HG03280 (cell line): ENCODE data around the gene CTNND2.

Experiments
- ATAC-seq: cut with Tn5 transposase; IDR thresholded peaks from one replicate; pipeline ENCODE4 v1.9.1; 2021; ENCODE audit warnings: mild to moderate bottlenecking, moderate library complexity; ENCODE audit not compliant: unreplicated experiment

The CTNND2 gene

GRCh38 chr5:11904265-11904906 lies at the start of gene CTNND2:
Gene CTNND2 (minus strand): TSS chr5:11904446. CDS start chr5:11903853, 593 bp downstream.
- no peak for ATAC-seq

DNA sequence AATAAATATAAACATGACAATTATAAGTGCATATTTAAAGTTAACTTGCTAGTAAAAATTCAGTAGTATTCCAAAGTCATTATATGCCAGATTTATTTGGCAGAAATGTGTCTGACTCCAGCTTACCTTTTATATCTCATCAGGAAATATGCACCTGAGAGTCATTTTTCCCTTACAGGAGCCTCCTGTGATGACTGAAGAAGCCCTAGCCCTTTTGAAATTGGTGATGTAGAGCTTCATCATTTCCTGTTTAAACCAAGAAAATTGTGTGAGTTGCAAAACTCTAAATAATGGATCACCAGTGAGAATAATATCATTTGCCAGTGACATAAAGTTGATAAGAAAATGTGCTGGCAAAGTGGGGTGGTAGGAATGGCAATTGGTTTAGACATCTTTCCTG lies 42.1 kb upstream of the CTNND2 start:
- no peak for ATAC-seq

DNA sequence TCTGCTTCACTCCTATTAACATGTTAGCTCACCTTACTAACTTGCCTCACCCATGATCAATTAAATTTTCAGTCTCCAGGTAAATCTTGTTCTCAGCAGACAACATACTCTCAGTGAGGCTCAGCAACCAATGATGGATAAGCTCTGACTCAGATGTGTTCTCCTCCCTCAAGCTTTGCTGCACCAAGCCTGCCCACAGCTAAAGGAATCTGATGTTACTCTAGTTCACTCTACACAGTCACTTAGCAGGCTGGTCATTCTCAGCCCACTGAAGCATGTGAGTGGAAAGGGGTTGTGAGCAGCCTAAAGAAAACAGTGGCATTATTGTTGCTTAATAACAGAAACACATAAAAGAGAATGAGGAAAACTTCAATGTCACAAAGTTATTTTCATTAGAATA lies 37.3 kb upstream of the CTNND2 start:
- no peak for ATAC-seq

- no peak for ATAC-seq
Observed at GRCh38 chr5:11931638-11932037, 27.4 kb upstream of the CTNND2 start.

- ATAC-seq, result no peak
Observed at GRCh38 chr5:11928909-11929308, 24.7 kb upstream of the CTNND2 start.

DNA sequence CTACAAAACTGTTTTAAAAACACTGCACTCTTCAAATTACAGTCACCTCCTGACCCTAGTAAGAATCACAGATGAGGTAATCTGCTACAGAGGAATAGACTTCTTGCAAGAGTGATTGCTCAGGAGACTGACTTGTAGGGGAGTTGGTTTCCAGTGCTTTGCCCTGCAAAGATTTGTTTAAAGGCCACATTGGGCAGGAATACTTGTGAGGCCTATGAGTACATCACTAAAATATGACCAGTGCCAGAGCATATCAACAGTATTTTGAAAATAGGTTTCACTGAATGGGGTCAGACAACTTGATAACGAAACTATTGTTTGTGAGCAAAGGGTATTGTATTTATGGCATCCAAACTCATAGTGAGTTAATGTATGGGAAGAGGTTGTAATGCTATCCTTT lies 21.5 kb upstream of the CTNND2 start:
- no peak for ATAC-seq

GRCh38 chr5:11922394-11922793 lies 18.1 kb upstream of the CTNND2 start:
- ATAC-seq, result no peak

DNA sequence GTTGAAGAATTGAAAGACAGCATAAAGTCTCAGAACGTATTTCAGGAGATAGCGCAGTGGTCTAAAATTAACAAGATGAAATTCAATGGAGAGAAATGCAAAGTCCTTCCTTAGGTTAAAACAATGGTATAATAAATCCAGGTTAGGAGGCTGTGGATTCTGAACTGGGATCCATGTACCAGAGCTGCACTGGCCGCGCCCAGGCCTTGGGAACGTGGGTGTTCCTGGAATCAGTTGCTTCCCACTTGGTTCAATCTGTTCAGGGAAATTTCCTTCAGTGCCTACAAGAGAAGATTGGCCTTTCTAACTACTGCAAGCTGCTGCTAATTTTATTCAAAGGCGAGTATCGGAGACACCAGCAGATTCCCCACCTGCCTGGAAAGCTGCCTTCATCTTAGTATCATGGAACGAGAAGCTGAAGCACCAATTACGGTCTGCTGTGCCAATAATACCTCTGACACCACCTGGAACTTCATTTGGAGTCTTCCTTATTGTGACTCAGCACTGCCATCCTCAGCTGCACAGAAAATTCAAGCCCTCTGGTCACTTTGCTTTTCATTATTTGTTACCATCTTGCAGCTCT lies 14.3 kb upstream of the CTNND2 start:
- ATAC-seq, result no peak

DNA sequence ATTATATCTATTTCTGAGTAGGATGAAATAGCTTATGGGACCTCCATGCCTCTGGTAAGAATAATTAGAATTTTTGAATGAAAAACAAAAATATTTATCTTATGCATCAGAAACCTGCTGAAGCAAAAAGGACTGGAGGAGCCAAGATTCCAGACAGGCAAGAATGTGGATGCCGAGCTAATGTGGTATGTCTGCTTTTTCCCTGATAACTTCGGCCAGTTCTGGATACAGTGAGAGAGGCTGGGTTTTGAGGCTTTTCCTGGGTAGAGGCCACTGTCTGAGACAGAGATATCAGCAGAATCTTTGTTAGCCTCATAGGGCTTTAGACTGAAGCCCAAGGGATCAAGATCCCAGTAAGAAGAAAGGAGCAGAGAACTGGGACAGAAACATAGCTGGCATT lies 5.2 kb upstream of the CTNND2 start:
- ATAC-seq, result no peak

DNA sequence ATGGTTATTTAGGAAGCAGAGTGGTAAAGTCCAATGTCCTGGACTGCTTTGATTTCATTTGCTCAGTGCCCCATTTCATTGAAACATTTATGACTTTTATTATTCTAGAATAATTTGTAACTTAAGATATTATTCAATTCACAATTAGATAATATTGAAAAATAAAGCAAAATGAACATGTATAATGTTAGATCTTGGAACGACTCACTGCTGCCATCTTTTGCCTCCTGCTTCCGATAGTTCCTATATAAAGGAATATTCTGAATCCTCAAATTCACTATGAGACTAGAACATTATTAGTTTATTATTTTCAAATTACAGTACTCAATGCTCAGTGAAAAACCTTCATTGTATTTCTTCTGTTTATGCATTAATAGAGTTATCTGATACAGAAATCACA lies 2.3 kb upstream of the CTNND2 start:
- ATAC-seq, result no peak

DNA sequence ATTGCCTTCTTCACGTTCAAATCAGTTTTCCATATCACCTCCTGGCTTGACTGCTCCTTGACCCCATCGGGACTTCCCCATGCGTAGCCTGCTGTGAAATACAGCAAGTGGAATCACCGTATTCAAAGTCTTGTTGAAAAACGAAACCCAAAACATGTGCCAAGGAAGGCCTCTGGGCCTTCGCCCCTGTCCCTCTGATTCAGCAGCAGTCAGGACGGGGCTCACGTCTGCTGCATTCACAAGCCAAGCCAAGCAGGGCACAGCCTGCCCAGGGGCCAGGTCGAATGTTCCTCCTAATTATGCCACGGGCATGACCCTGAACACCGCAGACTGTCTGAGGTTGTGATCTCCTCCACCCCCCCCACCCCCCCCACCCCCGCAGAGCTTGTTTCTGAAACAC lies 960 bp upstream of the CTNND2 start:
- ATAC-seq, result no peak

DNA sequence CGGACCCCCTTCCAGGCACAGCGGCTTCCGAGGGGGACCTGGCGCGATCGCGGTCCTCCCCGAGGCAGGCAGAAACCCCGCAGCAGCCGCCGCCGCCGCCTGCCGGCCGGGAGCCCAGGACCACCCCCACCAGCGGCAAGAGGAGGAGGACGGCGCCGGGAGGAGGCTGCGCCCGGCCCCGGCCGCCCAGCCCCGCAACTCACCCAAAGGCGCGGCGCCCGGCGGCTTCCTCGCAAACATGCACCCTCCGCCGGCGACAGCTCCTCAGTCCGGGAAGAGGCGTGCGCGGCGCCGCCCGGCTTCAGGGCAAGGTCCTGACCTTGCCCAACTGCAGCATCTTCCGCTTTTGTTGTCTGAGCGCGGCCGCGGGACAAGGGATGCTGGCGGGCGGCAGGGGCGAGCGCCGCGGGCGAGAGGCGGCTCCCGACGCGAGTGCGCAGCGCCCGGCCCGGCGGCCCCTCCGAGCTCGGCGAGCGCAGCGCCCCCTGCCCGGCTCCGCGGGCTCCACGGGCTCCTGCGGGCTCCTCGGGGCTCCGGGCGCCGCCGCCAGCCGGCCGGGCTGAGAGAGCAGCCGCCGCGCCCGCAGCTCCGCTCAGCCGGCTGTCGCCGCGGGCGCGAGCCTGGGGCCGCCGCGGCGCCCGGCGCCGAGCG lies 507 bp downstream of the CTNND2 start:
- no peak for ATAC-seq

DNA sequence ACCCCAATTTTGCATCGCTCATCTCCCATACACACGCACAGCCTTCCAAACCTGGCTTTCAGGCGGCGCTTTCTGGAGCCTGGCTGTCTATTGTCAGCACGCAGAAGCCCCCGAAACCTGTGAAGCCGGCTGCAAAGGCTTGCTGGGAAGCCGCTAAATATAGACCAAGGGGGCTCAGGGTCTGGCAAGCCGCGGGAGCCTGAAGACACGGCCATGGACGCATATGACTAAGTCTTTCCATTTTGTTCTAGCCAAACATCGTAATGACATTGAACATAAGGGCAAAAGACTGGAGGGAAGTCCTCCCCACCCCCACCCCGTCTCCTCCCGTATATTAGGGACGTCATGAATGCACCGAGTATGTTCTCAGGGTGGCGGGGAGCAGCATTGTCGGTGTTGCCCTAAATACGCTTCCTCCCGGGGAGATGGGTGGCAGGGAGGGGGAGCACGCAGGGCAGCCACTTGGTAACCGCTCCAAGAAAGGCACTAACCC lies 1.1 kb downstream of the CTNND2 start:
- no peak for ATAC-seq

DNA sequence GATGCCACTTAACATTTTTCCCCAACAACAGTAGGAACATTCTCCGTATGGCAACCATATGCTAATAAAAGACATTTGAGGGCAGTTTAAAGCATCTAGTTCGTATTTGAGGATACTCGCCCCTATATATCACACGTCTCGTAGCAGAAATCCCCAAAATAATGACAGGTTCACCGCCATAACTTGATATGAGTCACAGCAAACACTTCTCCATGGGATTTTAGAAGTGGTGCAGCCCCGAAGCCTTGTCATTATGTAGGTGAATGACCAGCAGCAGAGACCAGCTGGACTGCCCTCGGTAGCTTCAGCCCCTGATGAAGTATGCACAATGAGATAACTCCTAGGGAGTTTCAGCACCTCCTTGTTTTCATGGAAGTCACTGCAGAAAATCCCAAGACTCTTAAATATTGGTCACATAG lies 2.0 kb downstream of the CTNND2 start:
- no peak for ATAC-seq

- ATAC-seq, result no peak
Observed at GRCh38 chr5:11898787-11899186, 5.5 kb downstream of the CTNND2 start.

GRCh38 chr5:11897781-11898180 lies 6.5 kb downstream of the CTNND2 start:
- ATAC-seq, result no peak

GRCh38 chr5:11894992-11895391 lies 9.3 kb downstream of the CTNND2 start:
- no peak for ATAC-seq

DNA sequence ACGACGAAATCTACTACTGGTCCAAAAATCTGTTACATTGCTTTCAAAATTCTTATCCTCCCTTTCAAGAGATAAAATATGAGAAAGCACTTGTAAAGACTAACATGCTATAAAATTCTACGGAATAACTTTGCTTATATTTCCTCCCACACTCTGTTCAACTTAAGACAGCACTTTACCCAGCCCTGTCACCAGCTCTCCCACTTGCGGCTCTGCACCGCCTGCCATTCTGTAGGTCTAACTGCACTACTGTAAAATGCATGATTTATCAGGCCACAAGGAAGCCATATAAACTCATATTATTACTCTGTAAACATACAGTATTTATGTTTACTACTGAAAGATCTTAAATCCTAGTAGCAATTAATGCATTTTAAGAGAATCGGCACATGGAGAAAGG lies 11.4 kb downstream of the CTNND2 start:
- ATAC-seq, result no peak

GRCh38 chr5:11890777-11891176 lies 13.5 kb downstream of the CTNND2 start:
- no peak for ATAC-seq

GRCh38 chr5:11888221-11888620 lies 16.0 kb downstream of the CTNND2 start:
- ATAC-seq, result no peak

GRCh38 chr5:11878814-11879213 lies 25.4 kb downstream of the CTNND2 start:
- ATAC-seq, result no peak

DNA sequence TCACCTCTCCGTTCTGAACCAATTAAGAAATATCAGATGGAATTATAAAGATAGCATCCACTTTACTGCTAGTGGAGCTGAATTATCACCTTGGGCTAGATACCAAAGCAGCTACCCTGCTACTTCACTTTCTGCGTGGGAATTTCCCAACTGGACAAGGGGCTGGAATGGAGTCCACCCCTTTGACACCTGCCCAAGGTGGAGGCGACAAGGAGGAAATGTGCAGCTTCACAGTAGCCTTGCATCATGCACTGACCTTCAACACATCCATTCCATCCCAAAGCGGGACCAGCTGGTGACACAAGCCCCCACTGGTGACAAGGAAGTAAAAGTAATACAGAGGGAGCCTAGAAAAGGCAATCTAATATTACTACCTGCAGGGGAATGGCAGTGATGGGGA lies 30.7 kb downstream of the CTNND2 start:
- ATAC-seq, result no peak
